ENCODE measurements around the gene VMAC. TPM values are rescaled to one million over a fixed set of nuclear protein-coding genes. Genes with fewer than 3 reads are reported as not detected.

VMAC gene
- total and polyA plus RNA-seq, 2 of the 13 experiments (the other 11 are each of a cell fraction or from before 2014, with no cell fraction given) = 2.4 TPM

DNA sequence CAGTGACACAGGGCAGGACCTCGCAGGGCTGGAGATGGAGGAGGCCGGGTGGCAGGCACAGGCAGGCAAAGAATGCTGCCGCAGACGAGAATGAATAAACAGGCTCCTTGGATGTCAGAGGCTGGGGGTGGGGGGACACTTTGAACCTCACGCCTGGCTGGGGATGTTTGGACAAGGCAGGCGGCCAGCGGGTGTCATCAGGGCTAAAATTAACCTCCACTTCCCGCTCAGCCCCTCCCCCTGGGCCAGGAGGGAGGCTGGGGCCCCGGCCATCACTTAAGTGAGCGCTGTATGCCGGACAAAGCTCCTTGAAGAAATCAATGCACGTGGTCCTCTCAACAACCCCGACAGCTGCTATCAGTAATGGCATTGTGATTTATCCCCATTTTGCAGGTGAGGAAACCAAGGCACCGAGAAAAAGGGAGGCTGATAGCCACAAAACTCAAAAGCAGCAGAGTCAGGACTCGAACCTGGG is 24.0 kb upstream of the VMAC start (continued):
- TF ChIP-seq ZNF687 (CRISPR knock-in tag; IDR thresholded peaks at IDR 0.05) (peak; percentile 96), NAIF1 (CRISPR knock-in tag; IDR thresholded peaks at IDR 0.05; ENCODE audit: borderline replicate concordance) (no peak), KDM5A (IDR thresholded peaks at IDR 0.05; ENCODE audit: borderline replicate concordance, low read length) (no peak), ZNF224 (CRISPR knock-in tag; IDR thresholded peaks at IDR 0.05) (no peak), ZSCAN9 (CRISPR knock-in tag; IDR thresholded peaks at IDR 0.05; ENCODE audit: borderline replicate concordance) (0 out of 2 replicates have a peak, but pooled peaks have one; percentile 34), MAX (IDR thresholded peaks at IDR 0.05) (peak; percentile 80; the same call in 1 of the 2 replicates), SETDB1 (CRISPR knock-in tag; IDR thresholded peaks at IDR 0.05; ENCODE audit: borderline replicate concordance) (no peak), RBM39 (IDR thresholded peaks at IDR 0.05; ENCODE audit: low read depth, low read length, poor library complexity, severe bottlenecking) (peak; percentile 67), ZKSCAN1 (IDR thresholded peaks at IDR 0.05; ENCODE audit: low read length) (no peak), MBD4 (IDR thresholded peaks at IDR 0.05; ENCODE audit: borderline replicate concordance, low read length) (no peak), BCL6 (CRISPR knock-in tag; IDR thresholded peaks at IDR 0.05) (peak; percentile 74), NONO (IDR thresholded peaks at IDR 0.05) (no peak), NONO (CRISPR knock-in tag; conservative IDR thresholded peaks at IDR 0.05) (no peak), ZFP91 (CRISPR knock-in tag; IDR thresholded peaks at IDR 0.05; ENCODE audit: borderline replicate concordance) (peak; percentile 64; the same call in 1 of the 2 replicates), RFX1 (IDR thresholded peaks at IDR 0.05) (no peak), RELA (CRISPR knock-in tag; IDR thresholded peaks at IDR 0.05) (no peak), ZNF670 (CRISPR knock-in tag; IDR thresholded peaks at IDR 0.05; ENCODE audit: borderline replicate concordance) (no peak), ZNF20 (CRISPR knock-in tag; IDR thresholded peaks at IDR 0.05) (no peak), ETV5 (CRISPR knock-in tag; IDR thresholded peaks at IDR 0.05; ENCODE audit: borderline replicate concordance) (peak; percentile 71; the same call in 1 of the 2 replicates), GLI4 (CRISPR knock-in tag; IDR thresholded peaks at IDR 0.05; ENCODE audit: borderline replicate concordance) (no peak), ZNF264 (CRISPR knock-in tag; IDR thresholded peaks at IDR 0.05) (peak; percentile 93), ZNF552 (CRISPR knock-in tag; IDR thresholded peaks at IDR 0.05; ENCODE audit: borderline replicate concordance) (peak; percentile 70), THAP7 (CRISPR knock-in tag; IDR thresholded peaks at IDR 0.05) (no peak), NR2F6 (IDR thresholded peaks at IDR 0.05) (peak; percentile 56; the same call in 1 of the 2 replicates), NR2F6 (CRISPR knock-in tag; IDR thresholded peaks at IDR 0.05) (peak; percentile 53), HOXA5 (CRISPR knock-in tag; IDR thresholded peaks at IDR 0.05) (peak; percentile 90), ZNF326 (CRISPR knock-in tag; IDR thresholded peaks at IDR 0.05; ENCODE audit: borderline replicate concordance) (no peak)
